Karpas-422 (cell line): ENCODE measurements around the gene PREX1. TPM values are rescaled to one million over a fixed set of nuclear protein-coding genes. Genes with fewer than 3 reads are reported as not detected.

ENCODE experiments used
- DNase-seq: peaks from one replicate; pipeline ENCODE4 v3.0.0-alpha.2; 2015
- H2AFZ ChIP-seq: fragments of 200-600 bp; sonication (generic); 2 replicates; pipeline ENCODE4 v1.6.1; 2014; ENCODE audit warnings: antibody characterized with exemption, low read length, mixed read lengths
- H3K27ac ChIP-seq: fragments of 200-600 bp; sonication (generic); 2 replicates; pipeline ENCODE4 v1.5.1; 2014; ENCODE audit warnings: mild to moderate bottlenecking, low read length, moderate library complexity
- H3K27me3 ChIP-seq: fragments of 200-600 bp; sonication (generic); 2 replicates; pipeline ENCODE4 v1.6.1; 2014; ENCODE audit warnings: low read length, mixed read lengths
- H3K36me3 ChIP-seq: fragments of 200-600 bp; sonication (generic); 2 replicates; pipeline ENCODE4 v1.6.1; 2014; ENCODE audit warnings: low read length, mixed read lengths; ENCODE audit not compliant: insufficient read depth
- H3K4me1 ChIP-seq: fragments of 200-600 bp; sonication (generic); 2 replicates; pipeline ENCODE4 v1.6.1; 2014; ENCODE audit warnings: mild to moderate bottlenecking, low read length, mixed read lengths
- H3K4me2 ChIP-seq: fragments of 200-600 bp; sonication (generic); 2 replicates; pipeline ENCODE4 v1.6.1; 2014; ENCODE audit warnings: low read length, low read depth, mild to moderate bottlenecking; ENCODE audit not compliant: poor library complexity, severe bottlenecking
- H3K4me3 ChIP-seq: fragments of 200-600 bp; sonication (generic); 2 replicates; pipeline ENCODE4 v1.5.1; 2014; ENCODE audit warnings: mild to moderate bottlenecking, antibody characterized with exemption, low read length, mixed read lengths
- H3K79me2 ChIP-seq: fragments of 200-600 bp; sonication (generic); 2 replicates; pipeline ENCODE4 v1.6.1; 2014; ENCODE audit warnings: mild to moderate bottlenecking, low read length, mixed read lengths
- H3K9ac ChIP-seq: fragments of 200-600 bp; sonication (generic); 2 replicates; pipeline ENCODE4 v1.6.0; 2014; ENCODE audit warnings: low read length
- H3K9me2 ChIP-seq: fragments of 200-600 bp; sonication (generic), shearing (Covaris generic); replicated peaks from 2 replicates; pipeline ENCODE4 v1.6.0; 2014; ENCODE audit warnings: mild to moderate bottlenecking, low read length, moderate library complexity; ENCODE audit not compliant: insufficient read depth
- H3K9me3 ChIP-seq: fragments of 300-700, 200-600 bp; sonication (generic); 2 replicates; pipeline ENCODE4 v1.6.1; 2014; ENCODE audit warnings: low read length, mixed read lengths
- H4K20me1 ChIP-seq: fragments of 200-600 bp; sonication (generic); 2 replicates; pipeline ENCODE4 v1.6.1; 2014; ENCODE audit warnings: mild to moderate bottlenecking, antibody characterized with exemption, low read length, low read depth; ENCODE audit not compliant: insufficient read depth
- total RNA-seq: library from RNA; depleted of rRNA; stranded (reverse); fragments of >200 nt; shearing (Covaris generic); gene quantifications from 2 replicates; pipeline ENCODE4 v1.2.3, GENCODE V29; 2014; ENCODE audit warnings: low replicate concordance

PREX1 gene
- total RNA-seq, 1 experiment from 2014 or later, result not detected

- Histone ChIP-seq H3K9me3 (no peaks in the 10 kb centered on the region), H3K27ac (no peak overlapping the region), H3K4me2 (no peak overlapping the region), H4K20me1 (no peaks in the 10 kb centered on the region), H3K9me2 (no peaks in the 10 kb centered on the region), H3K9ac (no peak overlapping the region), H2AFZ (no peak overlapping the region), H3K36me3 (no peaks in the 10 kb centered on the region), H3K79me2 (no peaks in the 10 kb centered on the region), H3K27me3 (no peaks in the 10 kb centered on the region), H3K4me1 (peaks cover 6% of the 10 kb centered on the region), H3K4me3 (no peak overlapping the region)
- DNase-seq, result no peak
These were observed 110.6 kb downstream of the PREX1 start for GRCh38 chr20:48717095-48717672.

- Histone ChIP-seq H3K4me1 (peaks cover 6% of the 10 kb centered on the region), H3K79me2 (no peaks in the 10 kb centered on the region), H3K9me3 (no peaks in the 10 kb centered on the region), H3K4me3 (no peak overlapping the region), H3K27me3 (no peaks in the 10 kb centered on the region), H3K9me2 (no peaks in the 10 kb centered on the region), H3K9ac (no peak overlapping the region), H2AFZ (no peak overlapping the region), H3K27ac (no peak overlapping the region), H3K4me2 (no peak overlapping the region), H4K20me1 (no peaks in the 10 kb centered on the region), H3K36me3 (no peaks in the 10 kb centered on the region)
- DNase-seq, result no peak
These were observed 111.3 kb downstream of the PREX1 start for GRCh38 chr20:48716541-48716940.

GRCh38 chr20:48716086-48716485, 111.7 kb downstream of the PREX1 start:
- Histone ChIP-seq H2AFZ (no peak overlapping the region), H3K9ac (no peak overlapping the region), H3K4me1 (peaks cover 6% of the 10 kb centered on the region), H3K27me3 (no peaks in the 10 kb centered on the region), H4K20me1 (no peaks in the 10 kb centered on the region), H3K9me3 (no peaks in the 10 kb centered on the region), H3K36me3 (no peaks in the 10 kb centered on the region), H3K4me3 (no peak overlapping the region), H3K79me2 (no peaks in the 10 kb centered on the region), H3K9me2 (no peaks in the 10 kb centered on the region), H3K27ac (no peak overlapping the region), H3K4me2 (no peak overlapping the region)
- DNase-seq, result no peak

DNA sequence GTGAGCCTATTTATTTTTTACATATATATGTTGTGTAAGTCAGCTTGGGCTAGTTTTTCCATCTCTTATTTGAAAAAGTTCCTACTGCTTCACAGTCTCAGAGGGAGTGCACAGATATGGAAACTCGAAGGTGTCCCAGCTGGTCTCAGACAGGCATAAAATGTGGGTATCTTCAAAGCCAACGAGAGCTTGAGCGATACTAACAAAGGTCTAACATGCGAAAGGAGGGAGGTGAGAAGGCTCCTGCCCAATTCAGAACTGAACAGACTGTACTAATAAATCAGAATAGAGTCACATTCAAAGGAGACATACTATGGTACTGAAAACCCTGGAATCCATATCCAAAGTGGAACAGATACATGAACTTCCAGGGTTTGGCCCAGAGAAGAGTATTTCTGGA, 113.0 kb downstream of the PREX1 start:
- H3K36me3 ChIP-seq, result no peaks in the 10 kb centered on the region
- H3K27me3 ChIP-seq, result no peaks in the 10 kb centered on the region
- H2AFZ ChIP-seq, result no peak overlapping the region
- H3K27ac ChIP-seq, result no peak overlapping the region
- H3K4me1 ChIP-seq, result peaks cover 6% of the 10 kb centered on the region
- no peak overlapping the region for H3K9ac ChIP-seq
- DNase-seq, result no peak
- H3K4me3 ChIP-seq, result no peak overlapping the region
- H4K20me1 ChIP-seq, result no peaks in the 10 kb centered on the region
- no peak overlapping the region for H3K4me2 ChIP-seq
- no peaks in the 10 kb centered on the region for H3K9me2 ChIP-seq
- no peaks in the 10 kb centered on the region for H3K79me2 ChIP-seq
- no peaks in the 10 kb centered on the region for H3K9me3 ChIP-seq

- no peaks in the 10 kb centered on the region for H3K27me3 ChIP-seq
- H3K4me3 ChIP-seq, result no peak overlapping the region
- no peaks in the 10 kb centered on the region for H3K4me1 ChIP-seq
- H3K79me2 ChIP-seq, result no peaks in the 10 kb centered on the region
- no peak overlapping the region for H3K9ac ChIP-seq
- H3K9me3 ChIP-seq, result no peaks in the 10 kb centered on the region
- no peak overlapping the region for H2AFZ ChIP-seq
- H3K27ac ChIP-seq, result no peak overlapping the region
- H4K20me1 ChIP-seq, result no peaks in the 10 kb centered on the region
- no peak for DNase-seq
- H3K36me3 ChIP-seq, result no peaks in the 10 kb centered on the region
- H3K4me2 ChIP-seq, result no peak overlapping the region
- H3K9me2 ChIP-seq, result no peaks in the 10 kb centered on the region
These were observed 115.9 kb downstream of the PREX1 start for GRCh38 chr20:48711696-48712464.

DNA sequence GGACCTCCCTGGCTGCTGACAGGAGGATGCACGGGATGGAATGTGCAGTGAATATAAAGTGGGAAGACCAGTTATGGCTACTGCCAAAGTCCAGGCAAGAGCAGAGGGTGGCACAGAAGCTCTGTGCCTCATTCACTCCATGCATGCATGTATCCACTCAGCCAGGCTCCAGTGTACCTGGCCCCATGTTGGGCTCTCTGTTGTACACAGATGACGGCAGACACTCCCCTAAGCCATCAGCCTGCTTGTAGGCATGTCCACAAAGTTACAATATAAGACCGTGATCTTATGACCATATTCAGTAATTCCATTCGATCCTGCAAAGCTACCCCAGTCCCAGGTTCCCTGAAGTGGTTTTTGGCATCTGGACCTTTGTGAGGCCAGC, 116.8 kb downstream of the PREX1 start:
- Histone ChIP-seq H3K4me3 (no peak overlapping the region), H3K4me2 (no peak overlapping the region), H3K27ac (no peak overlapping the region), H3K36me3 (no peaks in the 10 kb centered on the region), H3K9ac (no peak overlapping the region), H3K27me3 (no peaks in the 10 kb centered on the region), H3K79me2 (no peaks in the 10 kb centered on the region), H3K4me1 (no peaks in the 10 kb centered on the region), H4K20me1 (no peaks in the 10 kb centered on the region), H3K9me3 (no peaks in the 10 kb centered on the region), H3K9me2 (no peaks in the 10 kb centered on the region), H2AFZ (no peak overlapping the region)
- DNase-seq, result no peak

- H3K36me3 ChIP-seq, result no peaks in the 10 kb centered on the region
- H3K9me3 ChIP-seq, result no peaks in the 10 kb centered on the region
- no peak overlapping the region for H3K27ac ChIP-seq
- DNase-seq, result no peak
- H3K4me1 ChIP-seq, result no peaks in the 10 kb centered on the region
- no peaks in the 10 kb centered on the region for H3K79me2 ChIP-seq
- H3K9me2 ChIP-seq, result no peaks in the 10 kb centered on the region
- no peak overlapping the region for H2AFZ ChIP-seq
- H4K20me1 ChIP-seq, result no peaks in the 10 kb centered on the region
- no peaks in the 10 kb centered on the region for H3K27me3 ChIP-seq
- H3K9ac ChIP-seq, result no peak overlapping the region
- H3K4me2 ChIP-seq, result no peak overlapping the region
- no peak overlapping the region for H3K4me3 ChIP-seq
These were observed 117.3 kb downstream of the PREX1 start for GRCh38 chr20:48710341-48711043.

GRCh38 chr20:48709744-48710143, 118.1 kb downstream of the PREX1 start:
- Histone ChIP-seq H3K9me3 (no peaks in the 10 kb centered on the region), H3K4me3 (no peak overlapping the region), H3K4me2 (no peak overlapping the region), H3K4me1 (no peaks in the 10 kb centered on the region), H3K27ac (no peak overlapping the region), H3K27me3 (no peaks in the 10 kb centered on the region), H2AFZ (no peak overlapping the region), H3K36me3 (no peaks in the 10 kb centered on the region), H3K9me2 (no peaks in the 10 kb centered on the region), H4K20me1 (no peaks in the 10 kb centered on the region), H3K9ac (no peak overlapping the region), H3K79me2 (no peaks in the 10 kb centered on the region)
- no peak for DNase-seq
